HCT116 (cell line): ENCODE data around the gene VTI1A. TPM values are rescaled to one million over a fixed set of nuclear protein-coding genes. Genes with fewer than 3 reads are reported as not detected.

Source experiments
- ATAC-seq: fragments of 200-7000 bp; cut with Tn5 transposase; 2 replicates; pipeline ENCODE4 v1.9.1; 2020; ENCODE audit warnings: mild to moderate bottlenecking, moderate library complexity
- BruUV-seq: library from RNA; stranded (reverse); fragments of 400-500 nt; replicated peaks from 2 replicates; lab custom pipeline; 2021; lab: Mats Ljungman, UMichigan
- CTCF ChIA-PET: fragments of 300-600 bp; sonication (Branson Sonifier 250); formaldehyde crosslinking; loops from one replicate; lab custom pipeline; 2021; ENCODE audit warnings: antibody characterized with exemption; lab: Charles Lee
- POLR2A ChIA-PET: fragments of 300-600, 350-600 bp; sonication (Branson Sonifier 250); formaldehyde crosslinking; loops from one replicate; lab custom pipeline; 2021; ENCODE audit warnings: antibody characterized with exemption; lab: Charles Lee
- RAD21 ChIA-PET, 2 experiments: fragments of 300-600 bp; sonication (Branson Sonifier 250); formaldehyde crosslinking; loops; one replicate each; lab custom pipeline; 2023; ENCODE audit warnings: low total read pairs in 2 of 2; ENCODE audit not compliant: uncharacterized antibody in 2 of 2, unreplicated experiment in 2 of 2, low non-redundant PET in 1 of 2; lab: Charles Lee
- DNase-seq: peaks from one replicate; pipeline ENCODE4 v3.0.0-alpha.2; 2010; ENCODE audit warnings: low read depth, low spot score
- H2AFZ ChIP-seq: fragments of 200-600 bp; shearing (Covaris generic), sonication (generic); 2 replicates; pipeline ENCODE4 v1.6.1; 2017; ENCODE audit warnings: low read depth, mixed run types, mixed read lengths, antibody characterized with exemption, low read length; ENCODE audit not compliant: poor library complexity, severe bottlenecking
- H3K27ac ChIP-seq: 2 replicates; pipeline ENCODE4 v1.5.1; 2012; ENCODE audit warnings: low read depth, low read length
- H3K27me3 ChIP-seq: fragments of 200-600 bp; sonication (generic); 2 replicates; pipeline ENCODE4 v1.6.1; 2016; ENCODE audit warnings: mixed run types, low read length, mixed read lengths; ENCODE audit not compliant: insufficient read depth
- H3K36me3 ChIP-seq, 2 experiments: fragments of 200-500 bp in 1 of 2; fragments of 200-600 bp in 1 of 2; sonication (Bioruptor generic) in 1 of 2; sonication (generic) in 1 of 2; 2 replicates each; pipeline versions ENCODE4 v1.5.1 to v1.6.1; 2014 to 2016; ENCODE audit warnings: low read length in 2 of 2, inconsistent platforms in 1 of 2, mixed read lengths in 1 of 2, mixed run types in 1 of 2; ENCODE audit not compliant: insufficient read depth in 2 of 2, control insufficient read depth in 1 of 2
- H3K4me1 ChIP-seq, 2 experiments: fragments of 200-600 bp in 1 of 2; sonication (generic) in 1 of 2; 2 replicates each; pipeline versions ENCODE4 v1.5.1 to v1.6.1; 2012 to 2017; ENCODE audit warnings: low read length in 2 of 2, inconsistent platforms in 1 of 2, mild to moderate bottlenecking in 1 of 2, mixed read lengths in 1 of 2, mixed run types in 1 of 2, moderate library complexity in 1 of 2; ENCODE audit not compliant: insufficient read depth in 2 of 2, control insufficient read depth in 1 of 2
- H3K4me2 ChIP-seq: fragments of 200-600 bp; sonication (generic); 2 replicates; pipeline ENCODE4 v1.6.1; 2017; ENCODE audit warnings: mixed run types, low read length, mixed read lengths
- H3K4me3 ChIP-seq, 2 experiments: fragments of 200-600 bp in 1 of 2; sonication (generic) in 1 of 2; replicated peaks in 1 of 2; 2 replicates each; pipeline ENCODE4 v1.5.1; 2011 to 2016; ENCODE audit warnings: low read length in 2 of 2, control low read depth in 1 of 2, low read depth in 1 of 2, mild to moderate bottlenecking in 1 of 2, mixed read lengths in 1 of 2, mixed run types in 1 of 2
- H3K79me2 ChIP-seq: fragments of 200-600 bp; sonication (generic); 2 replicates; pipeline ENCODE4 v1.6.1; 2017; ENCODE audit warnings: mild to moderate bottlenecking, mixed run types, low read length, moderate library complexity, mixed read lengths; ENCODE audit not compliant: insufficient read depth
- H3K9ac ChIP-seq: fragments of 200-600 bp; sonication (generic); 2 replicates; pipeline ENCODE4 v1.6.1; 2016; ENCODE audit warnings: low read length, mixed read lengths
- H3K9me2 ChIP-seq: fragments of 200-600 bp; sonication (generic), shearing (Covaris generic); 2 replicates; pipeline ENCODE4 v1.6.1; 2017; ENCODE audit warnings: mixed run types, mild to moderate bottlenecking, moderate library complexity; ENCODE audit not compliant: insufficient read depth
- H3K9me3 ChIP-seq, 2 experiments: fragments of 200-500 bp in 1 of 2; fragments of 200-600 bp in 1 of 2; sonication (Bioruptor generic) in 1 of 2; sonication (generic) in 1 of 2; 2 replicates each; pipeline ENCODE4 v1.6.1; 2014 to 2017; ENCODE audit warnings: low read length in 2 of 2, mixed read lengths in 2 of 2, inconsistent platforms in 1 of 2, low read depth in 1 of 2, mild to moderate bottlenecking in 1 of 2, mixed run types in 1 of 2, moderate library complexity in 1 of 2; ENCODE audit not compliant: control insufficient read depth in 1 of 2, insufficient read depth in 1 of 2
- H4K20me1 ChIP-seq: fragments of 200-600 bp; sonication (generic), shearing (Covaris generic); 2 replicates; pipeline ENCODE4 v1.6.1; 2017; ENCODE audit warnings: mixed run types, mild to moderate bottlenecking, moderate library complexity; ENCODE audit not compliant: insufficient read depth
- ATF3 ChIP-seq: IDR thresholded peaks from 2 replicates; pipeline ENCODE4 v1.6.1; 2012
- CEBPB ChIP-seq: IDR thresholded peaks from 2 replicates; pipeline ENCODE4 v1.6.1; 2012; ENCODE audit warnings: low read depth
- CTCF ChIP-seq, 3 experiments: fragments of 200-600 bp in 1 of 3; sonication (generic) in 1 of 3; IDR thresholded peaks in 2 of 3; conservative IDR thresholded peaks in 1 of 3; 2 replicates each; pipeline ENCODE4 v1.5.1; 2012 to 2017; ENCODE audit warnings: low read depth in 2 of 3, low read length in 2 of 3, antibody characterized with exemption in 1 of 3, borderline replicate concordance in 1 of 3, control low read depth in 1 of 3, mild to moderate bottlenecking in 1 of 3, mixed read lengths in 1 of 3, mixed run types in 1 of 3, moderate library complexity in 1 of 3; ENCODE audit not compliant: insufficient read depth in 1 of 3
- EGR1 ChIP-seq: IDR thresholded peaks from 2 replicates; pipeline ENCODE4 v1.6.1; 2012; ENCODE audit warnings: low read depth
- EZH2 ChIP-seq: fragments of 200-600 bp; sonication (generic); IDR thresholded peaks from 2 replicates; pipeline ENCODE4 v1.6.1; 2017; ENCODE audit warnings: antibody characterized with exemption, mixed run types
- EZH2phosphoT487 ChIP-seq: fragments of 200-600 bp; IDR thresholded peaks from 2 replicates; pipeline ENCODE4 v1.6.1; 2018; ENCODE audit warnings: antibody characterized with exemption, borderline replicate concordance
- REST ChIP-seq: IDR thresholded peaks from 2 replicates; pipeline ENCODE4 v1.6.1; 2012; ENCODE audit warnings: low read depth
- SP1 ChIP-seq: IDR thresholded peaks from 2 replicates; pipeline ENCODE4 v1.6.1; 2012; ENCODE audit warnings: low read depth
- SRF ChIP-seq: IDR thresholded peaks from 2 replicates; pipeline ENCODE4 v1.6.1; 2012; ENCODE audit warnings: low read depth
- intact Hi-C: fragments of 100-400 bp; cut with micrococcal nuclease; formaldehyde crosslinking; loops from 2 replicates; pipeline ENCODE4 v1.10.0; 2022
- total RNA-seq: library from RNA; stranded (reverse); gene quantifications from one replicate; pipeline ENCODE4 v1.2.1, GENCODE V29; 2021; ENCODE audit not compliant: unreplicated experiment

Gene VTI1A
- total RNA-seq, 1 experiment from 2014 or later, result 80.7 TPM

GRCh38 chr10:112698133-112698817 is 251.3 kb downstream of the VTI1A start (continued):
- TF ChIP-seq REST, result no peak
- no peak for TF ChIP-seq CTCF (IDR thresholded peaks at IDR 0.05 in 2 of 3, conservative IDR thresholded peaks at IDR 0.05 in 1 of 3; ENCODE audit: borderline replicate concordance in 1 of 3, insufficient read depth in 1 of 3, low read depth in 2 of 3, low read length in 2 of 3)
- TF ChIP-seq SP1, result no peak
- TF ChIP-seq EZH2, result no peak

- Histone ChIP-seq H3K9ac (no peak overlapping the region), H3K36me3 (no peaks in the 10 kb centered on the region), H3K4me3 (no peak overlapping the region), H3K79me2 (no peaks in the 10 kb centered on the region), H4K20me1 (no peaks in the 10 kb centered on the region), H3K4me2 (no peak overlapping the region)
- ChIA-PET POLR2A (interaction anchor here (1.1 kb wide), 1 partner anchor 16 kb away, joined by 3 read pairs; no protein-coding TSS in a partner anchor), CTCF (no interaction called here)
- no TSS peak for BruUV-seq
- ATAC-seq, result no peak
- TF ChIP-seq CEBPB, result no peak
- TF ChIP-seq EZH2phosphoT487, result no peak
- no peak for TF ChIP-seq CTCF (IDR thresholded peaks at IDR 0.05 in 2 of 3, conservative IDR thresholded peaks at IDR 0.05 in 1 of 3; ENCODE audit: borderline replicate concordance in 1 of 3, insufficient read depth in 1 of 3, low read depth in 2 of 3, low read length in 2 of 3)
- TF ChIP-seq REST, result no peak
- no peak for TF ChIP-seq EGR1
- TF ChIP-seq ATF3, result no peak
- no peak for TF ChIP-seq SRF
- TF ChIP-seq, all 23 proteins: peak for 0
- Histone ChIP-seq H3K4me1 (no peaks in the 10 kb centered on the region), H3K27ac (no peak overlapping the region), H2AFZ (no peak overlapping the region), H3K27me3 (no peaks in the 10 kb centered on the region), H3K9me3 (no peaks in the 10 kb centered on the region), H3K9me2 (no peaks in the 10 kb centered on the region)
- intact Hi-C loops, result no loop called here
- RAD21 ChIA-PET, result no interaction called here
- no peak for DNase-seq
Observed at GRCh38 chr10:112698818-112699164, 251.8 kb downstream of the VTI1A start.
